H9 (cell line): ENCODE results near the gene C12orf56. TPM values are rescaled to one million over a fixed set of nuclear protein-coding genes. Genes with fewer than 3 reads are reported as not detected.

Experiments used
- DNase-seq: peaks from one replicate; pipeline ENCODE4 v3.0.0-alpha.2; 2017
- H2AFZ ChIP-seq: one replicate; pipeline ENCODE4 v1.6.1; 2013; ENCODE audit warnings: mild to moderate bottlenecking, low read length, control low read depth, moderate library complexity
- H2AK5ac ChIP-seq: 2 replicates; pipeline ENCODE4 v1.6.1; 2013; ENCODE audit warnings: low read length, control low read depth, mixed read lengths; ENCODE audit not compliant: insufficient read length
- H2BK120ac ChIP-seq: one replicate; pipeline ENCODE4 v1.6.1; 2013; ENCODE audit warnings: low read depth, mild to moderate bottlenecking, low read length, control low read depth, inconsistent platforms; ENCODE audit not compliant: poor library complexity, severe bottlenecking
- H2BK12ac ChIP-seq: 2 replicates; pipeline ENCODE4 v1.6.1; 2013; ENCODE audit warnings: low read length, control low read depth, mixed read lengths, low read depth; ENCODE audit not compliant: insufficient read length
- H2BK15ac ChIP-seq: 2 replicates; pipeline ENCODE4 v1.6.1; 2013; ENCODE audit warnings: low read depth, low read length, control low read depth
- H2BK20ac ChIP-seq: one replicate; pipeline ENCODE4 v1.6.1; 2013; ENCODE audit warnings: low read depth, mild to moderate bottlenecking, low read length, control low read depth, inconsistent platforms; ENCODE audit not compliant: poor library complexity, severe bottlenecking
- H2BK5ac ChIP-seq: 2 replicates; pipeline ENCODE4 v1.6.1; 2013; ENCODE audit warnings: low read length, control low read depth, mixed read lengths; ENCODE audit not compliant: insufficient read length
- H3K14ac ChIP-seq: 2 replicates; pipeline ENCODE4 v1.6.1; 2013; ENCODE audit warnings: low read length, control low read depth; ENCODE audit not compliant: insufficient read depth
- H3K18ac ChIP-seq: 2 replicates; pipeline ENCODE4 v1.6.1; 2013; ENCODE audit warnings: low read depth, mild to moderate bottlenecking, mixed read lengths, low read length, control low read depth; ENCODE audit not compliant: insufficient read length
- H3K23ac ChIP-seq: 2 replicates; pipeline ENCODE4 v1.6.1; 2013; ENCODE audit warnings: low read length, control low read depth, mixed read lengths, low read depth; ENCODE audit not compliant: insufficient read length
- H3K23me2 ChIP-seq: 2 replicates; pipeline ENCODE4 v1.6.1; 2013; ENCODE audit warnings: low read depth, mild to moderate bottlenecking, mixed read lengths, low read length, control low read depth; ENCODE audit not compliant: insufficient read length, poor library complexity, severe bottlenecking
- H3K27ac ChIP-seq: 2 replicates; pipeline ENCODE4 v1.5.1; 2013; ENCODE audit warnings: low read length, control low read depth, mixed read lengths, low read depth; ENCODE audit not compliant: insufficient read length
- H3K27me3 ChIP-seq: 2 replicates; pipeline ENCODE4 v1.6.1; 2013; ENCODE audit warnings: low read length, control low read depth, inconsistent platforms; ENCODE audit not compliant: insufficient read depth
- H3K4ac ChIP-seq: 2 replicates; pipeline ENCODE4 v1.6.1; 2013; ENCODE audit warnings: low read depth, mild to moderate bottlenecking, control low read depth, inconsistent platforms, low read length, moderate library complexity
- H3K4me1 ChIP-seq: 2 replicates; pipeline ENCODE4 v1.6.1; 2013; ENCODE audit warnings: low read length, control low read depth, inconsistent platforms; ENCODE audit not compliant: insufficient read depth
- H3K4me2 ChIP-seq: 2 replicates; pipeline ENCODE4 v1.6.1; 2013; ENCODE audit warnings: low read length, control low read depth, mixed read lengths; ENCODE audit not compliant: insufficient read length, insufficient read depth
- H3K56ac ChIP-seq: 2 replicates; pipeline ENCODE4 v1.6.1; 2013; ENCODE audit warnings: low read depth, mild to moderate bottlenecking, mixed read lengths, low read length, control low read depth; ENCODE audit not compliant: insufficient read length
- H3K79me1 ChIP-seq: 2 replicates; pipeline ENCODE4 v1.6.1; 2013; ENCODE audit warnings: low read depth, mild to moderate bottlenecking, moderate library complexity, low read length, control low read depth, inconsistent platforms; ENCODE audit not compliant: insufficient read depth, poor library complexity, severe bottlenecking
- H3K79me2 ChIP-seq: 2 replicates; pipeline ENCODE4 v1.6.1; 2013; ENCODE audit warnings: low read length, control low read depth, inconsistent platforms; ENCODE audit not compliant: insufficient read depth
- H3K9ac ChIP-seq: 2 replicates; pipeline ENCODE4 v1.6.1; 2013; ENCODE audit warnings: low read length, control low read depth, mixed read lengths; ENCODE audit not compliant: insufficient read length; ENCODE audit errors: extremely low read depth
- H3K9me3 ChIP-seq: one replicate; pipeline ENCODE4 v1.6.1; 2013; ENCODE audit warnings: low read depth, low read length, inconsistent platforms; ENCODE audit not compliant: control insufficient read depth
- H3T11ph ChIP-seq: one replicate; pipeline ENCODE4 v1.6.1; 2013; ENCODE audit warnings: mild to moderate bottlenecking, low read length, control low read depth, inconsistent platforms
- H4K20me1 ChIP-seq: one replicate; pipeline ENCODE4 v1.6.1; 2013; ENCODE audit not compliant: control insufficient read depth, insufficient read length, insufficient read depth
- H4K5ac ChIP-seq: 2 replicates; pipeline ENCODE4 v1.6.1; 2013; ENCODE audit warnings: low read depth, mild to moderate bottlenecking, mixed read lengths, low read length, control low read depth; ENCODE audit not compliant: insufficient read length
- H4K8ac ChIP-seq: replicated peaks from 2 replicates; pipeline ENCODE4 v1.6.1; 2013; ENCODE audit warnings: low read length, control low read depth, mixed read lengths, low read depth; ENCODE audit not compliant: insufficient read length
- H4K91ac ChIP-seq: 2 replicates; pipeline ENCODE4 v1.6.1; 2013; ENCODE audit warnings: low read depth, mild to moderate bottlenecking, moderate library complexity, mixed read lengths, low read length, control low read depth; ENCODE audit not compliant: insufficient read length
- H3K27ac Mint-ChIP-seq, 3 experiments: 2 replicates in 2 of 3; 3 replicates in 1 of 3; pipeline ENCODE4 v1.8.0; 2020 to 2021; ENCODE audit warnings: mixed read lengths in 3 of 3, mild to moderate bottlenecking in 1 of 3, moderate library complexity in 1 of 3
- H3K27me3 Mint-ChIP-seq: 2 replicates; pipeline ENCODE4 v1.8.0; 2021; ENCODE audit warnings: low read depth, mild to moderate bottlenecking, moderate library complexity, mixed read lengths
- H3K36me3 Mint-ChIP-seq, 3 experiments: 2 replicates in 2 of 3; 3 replicates in 1 of 3; pipeline ENCODE4 v1.8.0; 2020 to 2021; ENCODE audit warnings: low read depth in 3 of 3, mixed read lengths in 3 of 3; ENCODE audit not compliant: insufficient read depth in 1 of 3
- H3K4me1 Mint-ChIP-seq, 2 experiments: 2 replicates each; pipeline ENCODE4 v1.8.0; 2020; ENCODE audit warnings: mixed read lengths in 2 of 2
- H3K4me3 Mint-ChIP-seq, 2 experiments: 2 replicates in 1 of 2; 3 replicates in 1 of 2; pipeline ENCODE4 v1.8.0; 2020 to 2021; ENCODE audit warnings: mild to moderate bottlenecking in 2 of 2, mixed read lengths in 2 of 2, moderate library complexity in 1 of 2
- H3K9me3 Mint-ChIP-seq, 2 experiments: 2 replicates in 1 of 2; 3 replicates in 1 of 2; pipeline ENCODE4 v1.8.0; 2020; ENCODE audit warnings: mild to moderate bottlenecking in 2 of 2, mixed read lengths in 2 of 2, moderate library complexity in 1 of 2
- CTCF ChIP-seq: fragments of 200-600 bp; sonication (generic); conservative IDR thresholded peaks from 3 replicates; pipeline ENCODE4 v1.8.0; 2021; ENCODE audit warnings: antibody characterized with exemption, mild to moderate bottlenecking
- WGBS: extraction: QIAGEN DNeasy Blood & Tissue Kit; methylation state at CpG from one replicate; pipeline ENCODE4 v1.1.7; 2013; ENCODE audit warnings: missing lambda C conversion rate, low lambda C conversion rate, mixed read lengths; ENCODE audit not compliant: insufficient read length; ENCODE audit errors: extremely low coverage; 5-methylcytosine and 5-hydroxymethylcytosine counted together
- total RNA-seq: library from RNA; stranded (reverse); gene quantifications from 2 replicates; pipeline ENCODE4 v1.2.1, GENCODE V29; 2021

C12orf56 gene
- total RNA-seq, 1 experiment from 2014 or later: 2.2 TPM

GRCh38 chr12:64352181-64352580 is 38.4 kb downstream of the C12orf56 start:
- peaks cover 8% of the 10 kb centered on the region for H3K9me3 ChIP-seq
- no peaks in the 10 kb centered on the region for H3K27me3 Mint-ChIP-seq
- H2AFZ ChIP-seq: no peak overlapping the region
- no peak overlapping the region for H3K9ac ChIP-seq
- TF ChIP-seq CTCF: peak; percentile 55
- H4K5ac ChIP-seq: no peak overlapping the region
- no peak overlapping the region for H2BK20ac ChIP-seq
- H2BK120ac ChIP-seq: no peak overlapping the region
- H2BK15ac ChIP-seq: no peak overlapping the region
- H3K4me1 ChIP-seq: no peaks in the 10 kb centered on the region
- no peak overlapping the region for H2BK12ac ChIP-seq
- no peak overlapping the region for H4K8ac ChIP-seq
- WGBS: no CpG with 5 or more reads among the region's 4 CpGs
- H3K18ac ChIP-seq: no peak overlapping the region
- H3T11ph ChIP-seq: no peak overlapping the region
- H3K4me1 Mint-ChIP-seq: no peaks in the 10 kb centered on the region
- H3K4me3 Mint-ChIP-seq: no peak overlapping the region
- DNase-seq: peak; percentile 37
- H3K23ac ChIP-seq: no peak overlapping the region
- no peak overlapping the region for H2BK5ac ChIP-seq
- H3K14ac ChIP-seq: no peak overlapping the region
- no peak overlapping the region for H2AK5ac ChIP-seq
- no peaks in the 10 kb centered on the region for H3K79me1 ChIP-seq
- H3K27ac Mint-ChIP-seq: no peak overlapping the region
- H3K27me3 ChIP-seq: no peaks in the 10 kb centered on the region
- H4K91ac ChIP-seq: no peak overlapping the region
- H3K4ac ChIP-seq: no peak overlapping the region
- H3K4me2 ChIP-seq: no peak overlapping the region
- H3K79me2 ChIP-seq: no peaks in the 10 kb centered on the region
- no peak overlapping the region for H3K56ac ChIP-seq
- no peak overlapping the region for H3K27ac ChIP-seq
- no peaks in the 10 kb centered on the region for H3K23me2 ChIP-seq
- H3K9me3 Mint-ChIP-seq: peaks cover 24 to 45% of the 10 kb centered on the region in 2 experiments
- no peaks in the 10 kb centered on the region for H4K20me1 ChIP-seq
- peaks cover 13 to 31% (median 25%) of the 10 kb centered on the region in 3 experiments for H3K36me3 Mint-ChIP-seq
